Left kidney (tissue), 2 donors: ENCODE data around the gene CAPN8. TPM values are rescaled to one million over a fixed set of nuclear protein-coding genes. Genes with fewer than 3 reads are reported as not detected.
A peak's percentile ranks its signal among the peaks of the same experiment; 100 is the strongest.

Experiments used
- DNase-seq: peaks from one replicate; pipeline ENCODE4 v3.0.0-alpha.2; 2013
- polyA plus RNA-seq: library from polyadenylated mRNA; unstranded; fragments of 120-200 nt; gene quantifications from one replicate; pipeline ENCODE4 v1.2.1, GENCODE V29; 2013; ENCODE audit not compliant: insufficient read length

CAPN8 gene
- polyA plus RNA-seq, 1 donor: 2.3 TPM

- no peak for DNase-seq
These were observed 46.8 kb downstream of the CAPN8 start for GRCh38 chr1:223618680-223619079.

GRCh38 chr1:223617323-223618070, 48.0 kb downstream of the CAPN8 start:
- no peak for DNase-seq

- DNase-seq: no peak
These were observed 48.9 kb downstream of the CAPN8 start for GRCh38 chr1:223616586-223616985.

GRCh38 chr1:223611936-223612335, 53.6 kb downstream of the CAPN8 start:
- no peak for DNase-seq

- DNase-seq: peak; percentile 48
These were observed 55.5 kb downstream of the CAPN8 start for GRCh38 chr1:223609977-223610376.

- no peak for DNase-seq
These were observed 56.4 kb downstream of the CAPN8 start for GRCh38 chr1:223609066-223609465.

- DNase-seq: no peak
These were observed 107.0 kb downstream of the CAPN8 start for GRCh38 chr1:223558512-223558911.

GRCh38 chr1:223557130-223557475, 108.4 kb downstream of the CAPN8 start:
- no peak for DNase-seq

GRCh38 chr1:223556414-223557129, 108.9 kb downstream of the CAPN8 start:
- DNase-seq: no peak

- no peak for DNase-seq
These were observed 111.5 kb downstream of the CAPN8 start for GRCh38 chr1:223553957-223554356.

- DNase-seq: no peak
These were observed 113.9 kb downstream of the CAPN8 start for GRCh38 chr1:223551610-223552009.

GRCh38 chr1:223549740-223550139, 115.8 kb downstream of the CAPN8 start:
- DNase-seq: no peak

- DNase-seq: no peak
These were observed 118.0 kb downstream of the CAPN8 start for GRCh38 chr1:223547316-223548114.

- DNase-seq: no peak
These were observed 120.2 kb downstream of the CAPN8 start for GRCh38 chr1:223545343-223545742.

- DNase-seq: no peak
These were observed 121.9 kb downstream of the CAPN8 start for GRCh38 chr1:223543560-223543959.

GRCh38 chr1:223542831-223543230, 122.7 kb downstream of the CAPN8 start:
- DNase-seq: no peak

- no peak for DNase-seq
These were observed 124.9 kb downstream of the CAPN8 start for GRCh38 chr1:223540485-223541106.

- no peak for DNase-seq
These were observed 125.8 kb downstream of the CAPN8 start for GRCh38 chr1:223539750-223540149.

GRCh38 chr1:223538981-223539380, 126.5 kb downstream of the CAPN8 start:
- DNase-seq: no peak

GRCh38 chr1:223535319-223535718, 130.2 kb downstream of the CAPN8 start:
- DNase-seq: no peak

- no peak for DNase-seq
These were observed 130.8 kb downstream of the CAPN8 start for GRCh38 chr1:223534677-223535076.

GRCh38 chr1:223533708-223534107, 131.8 kb downstream of the CAPN8 start:
- DNase-seq: no peak
